ENCODE results near the gene AMHR2.

Gene AMHR2

DNA sequence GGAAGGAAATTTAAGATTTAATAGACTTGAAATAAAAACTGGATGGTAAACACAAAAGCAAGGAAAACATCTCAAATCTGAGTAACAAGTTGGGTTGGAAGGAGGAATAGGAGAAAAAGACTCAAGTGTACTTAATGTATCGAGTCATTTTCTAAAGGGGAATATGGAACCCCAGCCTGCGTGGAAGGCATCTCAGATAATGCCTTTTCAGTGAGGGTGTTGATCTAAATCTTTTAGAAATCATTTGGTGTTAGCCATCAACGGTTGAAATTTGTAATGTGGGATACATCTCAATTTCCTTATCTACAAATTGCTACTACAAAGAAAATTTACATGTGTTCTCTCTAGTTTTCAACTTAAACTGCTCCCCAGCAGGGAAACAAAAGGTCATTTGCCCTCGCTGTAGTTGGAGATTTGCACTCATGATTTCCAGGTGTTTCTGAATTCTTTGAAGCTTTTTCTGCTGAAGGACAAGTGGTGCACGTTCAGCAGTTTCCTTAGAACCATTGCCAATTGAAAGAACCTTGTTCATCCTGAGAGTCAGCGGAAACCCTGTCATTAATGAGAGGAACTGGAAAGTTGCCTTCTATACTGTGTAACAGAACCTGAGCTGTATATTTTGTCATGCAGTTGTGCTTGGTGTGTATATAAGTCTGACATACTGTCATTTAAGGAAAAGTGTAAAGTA lies 30.4 kb downstream of the AMHR2 start:
- DNase-seq = no peak

- DNase-seq = no peak
These were observed 31.1 kb downstream of the AMHR2 start for GRCh38 chr12:53454707-53455106.

- DNase-seq = no peak
These were observed 33.2 kb downstream of the AMHR2 start for GRCh38 chr12:53456654-53457366.

GRCh38 chr12:53459097-53459496 lies 35.4 kb downstream of the AMHR2 start:
- DNase-seq = no peak

DNA sequence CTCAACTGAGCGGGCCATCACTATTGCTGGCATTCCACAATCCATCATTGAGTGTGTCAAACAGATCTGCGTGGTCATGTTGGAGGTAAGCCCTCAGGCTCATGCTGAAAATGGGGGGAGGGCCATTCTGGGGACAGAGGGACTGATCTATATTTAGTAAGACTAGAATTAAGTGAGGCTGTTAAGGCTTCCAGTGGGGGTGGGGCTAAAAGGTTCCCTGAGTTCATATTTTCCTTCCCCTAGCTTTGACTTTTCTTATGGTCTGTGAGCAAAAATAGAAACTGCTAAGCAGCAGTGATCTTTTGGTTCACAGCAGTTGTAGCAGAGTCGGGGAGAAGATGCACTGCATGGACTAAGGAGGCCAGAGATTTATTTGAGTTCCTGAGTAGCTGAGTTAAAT lies 37.4 kb downstream of the AMHR2 start:
- DNase-seq = no peak

DNA sequence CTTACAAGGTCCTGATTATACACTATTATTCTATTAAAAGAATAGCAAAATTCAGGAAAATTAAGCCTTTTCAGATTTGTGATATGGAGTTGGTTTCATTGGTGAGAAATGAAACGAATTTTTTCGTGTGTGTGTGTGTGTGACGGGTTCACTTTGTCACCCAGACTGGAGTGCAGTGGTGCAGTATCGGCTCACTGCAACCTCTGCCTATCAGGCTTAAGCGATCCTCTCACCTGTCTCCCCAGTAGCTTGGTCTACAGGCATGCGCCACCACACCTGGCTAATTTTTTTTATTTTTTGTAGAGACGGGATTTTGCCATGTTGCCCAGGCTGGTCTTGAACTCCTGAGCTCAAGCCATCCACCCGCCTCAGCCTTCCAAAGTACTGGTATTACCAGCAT lies 37.9 kb downstream of the AMHR2 start:
- no peak for DNase-seq

- no peak for DNase-seq
These were observed 39.3 kb downstream of the AMHR2 start for GRCh38 chr12:53462935-53463334.

DNA sequence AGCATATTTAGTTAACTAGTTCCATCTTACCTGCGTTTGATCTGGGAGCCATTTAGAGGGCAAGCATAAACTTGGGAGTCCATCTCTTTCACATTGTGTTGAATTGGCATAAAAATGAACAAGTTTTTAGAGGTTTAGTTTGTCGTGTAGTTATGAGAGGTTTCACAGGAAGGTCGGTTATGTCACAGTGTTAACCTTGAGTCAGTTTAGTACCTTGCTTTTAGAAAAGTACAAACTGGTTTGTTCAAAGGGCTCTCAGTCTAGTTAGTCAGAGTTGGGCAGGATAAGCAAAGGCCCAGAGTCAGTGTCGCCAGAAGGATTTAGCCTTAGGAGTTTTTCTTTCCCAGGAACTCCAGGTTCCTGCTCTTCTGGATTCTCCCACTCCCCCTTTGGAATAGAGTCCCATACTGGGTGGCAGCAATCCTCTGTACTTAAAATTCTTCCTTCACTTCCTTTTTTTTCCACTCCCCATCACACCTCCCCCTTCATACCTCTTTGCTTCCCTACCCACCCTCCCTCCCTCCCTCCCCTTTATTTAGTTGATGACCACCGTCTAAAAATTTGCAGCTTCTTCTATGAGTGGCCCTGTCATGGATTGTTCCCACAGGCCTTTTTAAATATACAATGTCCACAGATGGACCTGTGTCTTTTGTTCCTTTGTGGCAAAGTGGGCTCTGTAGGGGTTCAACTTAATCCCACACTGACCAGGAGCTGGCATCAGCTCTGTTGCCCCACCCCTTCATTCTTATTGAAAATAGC lies 40.3 kb downstream of the AMHR2 start:
- no peak for DNase-seq

DNA sequence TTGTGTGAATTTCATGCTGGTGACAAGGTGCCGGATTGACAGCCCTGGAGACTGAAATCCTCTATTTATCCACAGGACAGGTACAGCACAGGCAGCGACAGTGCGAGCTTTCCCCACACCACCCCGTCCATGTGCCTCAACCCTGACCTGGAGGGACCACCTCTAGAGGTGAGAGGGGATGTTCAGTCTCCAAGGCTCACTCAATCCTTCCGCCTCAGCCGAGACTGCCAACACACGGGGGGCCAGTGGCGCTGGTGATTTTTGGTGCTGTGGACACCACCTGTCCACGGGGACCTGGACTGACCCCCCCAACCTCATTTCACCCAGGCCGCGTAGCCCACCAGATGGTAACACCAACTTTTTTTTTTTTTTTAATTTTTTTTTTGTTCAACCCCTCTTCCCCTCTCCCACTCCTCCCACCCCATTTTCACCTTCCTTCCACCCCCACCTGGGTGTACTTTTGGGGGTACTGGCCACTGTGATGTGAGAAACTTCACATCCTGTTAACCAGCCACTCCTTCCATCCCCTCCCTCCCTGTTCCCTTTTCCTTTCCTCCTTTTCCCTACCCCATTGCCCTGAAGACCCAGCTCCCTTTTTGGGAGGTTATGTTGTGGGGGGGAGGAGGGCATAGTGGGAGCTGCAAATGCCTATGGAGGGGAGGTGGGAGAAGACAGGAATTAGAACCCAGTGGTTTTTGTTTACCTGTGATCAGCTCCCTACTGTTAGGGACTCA lies 41.2 kb downstream of the AMHR2 start:
- DNase-seq = no peak

- no peak for DNase-seq
These were observed 42.0 kb downstream of the AMHR2 start for GRCh38 chr12:53465679-53466078.

DNA sequence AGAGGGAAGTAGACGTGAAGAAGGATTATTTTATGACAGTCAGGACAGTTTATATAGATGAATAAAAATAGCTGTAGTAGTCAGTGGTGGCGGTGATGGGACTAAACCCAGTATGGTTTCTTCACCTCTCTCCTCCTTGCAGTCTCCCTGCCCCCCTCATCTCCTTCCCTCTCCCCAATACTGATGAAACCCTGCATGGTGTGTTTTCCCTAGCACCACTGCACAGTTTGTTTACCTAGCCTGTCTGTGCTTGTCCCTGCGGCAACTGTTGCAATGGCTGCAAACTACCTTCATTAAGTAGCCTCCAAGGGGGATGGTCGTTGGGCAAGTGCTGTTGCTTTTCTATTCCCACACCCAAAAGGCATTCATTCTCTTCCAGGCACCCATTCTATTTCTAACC lies 43.0 kb downstream of the AMHR2 start:
- no peak for DNase-seq

DNA sequence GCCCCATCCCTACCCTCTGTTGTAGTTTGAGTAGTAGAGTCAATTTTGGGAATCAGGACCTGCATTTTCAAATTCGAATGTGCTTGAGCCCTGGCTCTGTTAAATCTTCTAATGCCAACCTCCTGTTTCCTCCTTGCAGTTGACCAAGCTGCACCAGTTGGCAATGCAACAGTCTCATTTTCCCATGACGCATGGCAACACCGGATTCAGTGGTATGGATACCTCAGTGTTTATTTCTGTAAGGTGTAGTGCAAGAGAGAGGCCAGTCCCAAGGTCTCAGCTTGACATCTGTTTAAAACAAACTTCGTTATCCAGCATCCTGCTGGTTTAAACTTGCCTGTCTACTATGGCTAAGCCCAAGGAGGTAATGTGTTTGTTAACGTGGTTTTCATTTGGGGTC lies 43.4 kb downstream of the AMHR2 start:
- DNase-seq = no peak

DNA sequence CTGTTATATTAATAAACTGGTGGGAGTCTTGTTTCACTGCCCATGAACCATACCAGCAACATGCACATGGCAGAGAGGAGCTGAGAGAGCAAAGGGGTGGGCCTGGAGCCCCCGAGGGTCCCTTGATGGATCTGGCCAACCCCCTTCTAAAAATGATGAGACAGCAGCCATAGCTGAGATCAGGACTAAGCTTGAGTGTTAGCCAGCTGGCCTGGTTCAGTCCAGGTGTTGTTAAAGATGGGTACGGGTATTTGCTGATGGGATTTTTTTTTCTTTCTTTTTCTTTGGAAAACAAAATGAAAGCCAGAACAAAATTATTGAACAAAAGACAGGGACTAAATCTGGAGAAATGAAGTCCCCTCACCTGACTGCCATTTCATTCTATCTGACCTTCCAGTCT lies 44.2 kb downstream of the AMHR2 start:
- DNase-seq = no peak

DNA sequence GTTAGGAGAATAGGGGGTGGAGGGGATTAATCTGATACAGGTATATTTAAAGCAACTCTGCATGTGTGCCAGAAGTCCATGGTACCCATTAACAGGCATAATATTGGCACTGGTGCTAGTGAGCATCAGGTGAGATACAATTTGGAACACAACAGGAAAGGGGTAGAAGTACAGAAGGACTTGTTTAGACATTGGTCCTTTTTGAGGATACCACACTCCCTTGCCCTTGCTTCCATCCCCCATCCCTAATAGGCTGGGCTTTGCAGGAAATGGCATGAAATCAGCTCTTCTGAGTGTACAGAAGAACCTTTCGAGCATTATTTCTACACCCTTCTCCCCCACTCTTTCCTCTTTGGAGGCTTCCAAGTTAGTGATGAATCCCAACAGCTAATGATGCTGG lies 44.6 kb downstream of the AMHR2 start:
- DNase-seq = no peak

GRCh38 chr12:53472056-53472582 lies 48.5 kb downstream of the AMHR2 start:
- no peak for DNase-seq

- DNase-seq = no peak
These were observed 50.4 kb downstream of the AMHR2 start for GRCh38 chr12:53474077-53474476.

GRCh38 chr12:53474819-53475218 lies 51.2 kb downstream of the AMHR2 start:
- no peak for DNase-seq

GRCh38 chr12:53476769-53477209 lies 53.1 kb downstream of the AMHR2 start:
- DNase-seq = no peak

DNA sequence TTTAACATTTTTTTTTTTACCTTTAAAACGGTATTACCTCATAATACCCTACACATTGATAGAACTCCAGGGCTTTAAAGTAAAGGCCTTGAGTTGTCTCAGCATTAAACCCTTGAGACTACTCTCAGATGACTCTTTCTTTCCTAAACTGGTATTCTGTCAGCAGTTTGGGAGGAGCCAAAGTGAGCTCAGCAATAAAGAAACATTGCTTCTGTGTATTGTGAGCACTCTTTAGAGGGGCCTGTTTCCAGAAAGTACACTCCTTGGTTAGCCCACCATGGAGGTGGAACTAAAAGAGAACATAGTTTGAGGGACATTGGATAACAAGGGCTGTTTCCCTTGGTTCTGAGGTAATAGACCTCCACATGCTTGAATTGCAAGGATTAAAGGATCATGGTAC lies 55.2 kb downstream of the AMHR2 start:
- no peak for DNase-seq

DNA sequence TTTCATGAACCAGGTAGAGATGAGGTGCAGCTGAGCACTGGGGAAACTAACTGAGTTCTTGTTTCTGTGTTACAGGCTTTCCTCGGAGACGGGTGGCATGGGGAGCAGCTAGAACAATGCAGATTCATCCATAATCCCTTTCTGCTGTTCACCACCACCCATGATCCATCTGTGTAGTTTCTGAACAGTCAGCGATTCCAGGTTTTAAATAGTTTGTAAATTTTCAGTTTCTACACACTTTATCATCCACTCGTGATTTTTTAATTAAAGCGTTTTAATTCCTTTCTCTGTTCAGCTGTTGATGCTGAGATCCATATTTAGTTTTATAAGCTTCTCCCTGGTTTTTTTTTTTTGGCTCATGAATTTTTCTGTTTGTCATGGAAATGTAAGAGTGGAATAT lies 55.7 kb downstream of the AMHR2 start:
- no peak for DNase-seq

DNA sequence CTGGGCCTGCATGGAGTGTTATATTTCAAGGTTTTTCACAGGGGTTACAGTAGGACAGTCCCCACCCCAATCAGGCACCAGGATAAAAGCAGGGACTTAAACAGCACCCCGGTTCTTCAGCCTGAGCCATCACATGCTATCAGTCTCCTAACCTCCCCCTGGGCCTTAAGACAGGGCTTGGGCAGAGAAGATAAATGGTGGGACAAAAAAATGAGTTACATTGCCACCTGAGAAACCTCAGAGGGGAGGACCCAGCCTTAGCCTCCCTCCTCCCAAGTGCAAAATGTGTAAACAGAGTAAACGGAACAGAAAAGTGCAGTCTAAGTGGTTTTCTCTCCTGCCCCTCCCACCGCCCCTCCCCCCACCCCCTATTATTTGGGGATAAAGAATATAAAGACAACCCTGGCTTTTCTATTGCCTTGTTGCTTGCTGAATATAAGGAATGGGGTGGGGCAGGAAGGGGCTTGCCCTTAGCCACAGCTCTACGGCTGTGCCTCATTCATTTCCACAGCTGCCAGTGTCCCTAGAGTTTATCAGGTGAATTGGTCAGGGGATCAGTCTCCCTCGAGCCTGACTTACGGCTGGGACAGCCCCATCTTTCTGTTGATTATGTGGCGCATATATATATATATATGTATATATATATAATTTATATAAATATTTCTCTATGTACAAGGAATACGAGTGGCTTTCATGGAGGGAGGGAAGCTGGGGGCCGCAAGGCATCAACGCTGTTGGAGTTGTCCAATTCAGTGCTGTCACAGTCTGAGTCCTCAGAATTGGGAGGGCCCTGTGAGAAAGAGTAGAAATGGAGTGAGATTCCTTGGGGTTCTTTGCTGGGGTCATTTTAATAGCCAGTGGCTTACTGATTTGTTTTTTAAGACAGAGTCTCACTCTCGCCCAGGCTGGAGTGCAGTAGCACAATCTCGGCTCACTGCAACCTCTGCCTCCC lies 57.1 kb downstream of the AMHR2 start:
- no peak for DNase-seq
